ENCODE data around the gene KRTAP5-11. TPM values are rescaled to one million over a fixed set of nuclear protein-coding genes. Genes with fewer than 3 reads are reported as not detected.

Gene KRTAP5-11
- total and polyA plus RNA-seq, 2 of the 8 experiments (the other 6 are each of a cell fraction or from before 2014, with no cell fraction given): not detected

GRCh38 chr11:71581826-71582225 lies 849 bp downstream of the KRTAP5-11 start:
- FAIRE-seq: no peak
- Histone ChIP-seq H4K8ac (ENCODE audit: extremely low read depth, insufficient read depth, low read length) (no peak overlapping the region; the same call in 1 of the 2 replicates), H2BK120ac (replicated peaks; ENCODE audit: low read depth, low read length) (no peak overlapping the region), H2BK15ac (ENCODE audit: low read length) (no peak overlapping the region), H3K4me3 (ENCODE audit: extremely low read depth in 1 of 4, insufficient read depth in 2 of 4, low read depth in 3 of 4, low read length in 4 of 4) (no peak overlapping the region), H3K79me1 (ENCODE audit: low read depth, low read length) (no peaks in the 10 kb centered on the region), H3K36me3 (ENCODE audit: control insufficient read depth in 2 of 4, insufficient read depth in 4 of 4, low read length in 3 of 4) (no peaks in the 10 kb centered on the region), H3K9me3 (ENCODE audit: insufficient read depth in 2 of 2, low read depth in 1 of 2, low read length in 1 of 2) (no peaks in the 10 kb centered on the region), H3K27ac (ENCODE audit: low read depth, low read length) (no peak overlapping the region), H4K5ac (ENCODE audit: insufficient read length, low read depth, low read length) (no peak overlapping the region), H3K27me3 (replicated peaks in 1 of 4; ENCODE audit: control insufficient read depth in 3 of 4, extremely low read depth in 1 of 4, insufficient read depth in 3 of 4, low read length in 3 of 4) (peaks cover 0 to 5% (median 1%) of the 10 kb centered on the region in 4 experiments; a peak in 2 of 7 replicates), H3K56ac (replicated peaks; ENCODE audit: insufficient read length, low read depth, low read length) (no peak overlapping the region), H3K18ac (ENCODE audit: extremely low read depth, low read length) (no peak overlapping the region), H3K23ac (ENCODE audit: insufficient read length) (no peak overlapping the region), H2BK20ac (ENCODE audit: low read length) (no peak overlapping the region; the same call in 1 of the 2 replicates), H2AFZ (ENCODE audit: low read length) (no peak overlapping the region), H3K4me2 (ENCODE audit: insufficient read depth in 1 of 2, low read depth in 2 of 2, low read length in 2 of 2) (no peak overlapping the region), H3K4ac (replicated peaks; ENCODE audit: insufficient read length, low read depth, low read length) (no peak overlapping the region), H2BK5ac (ENCODE audit: low read depth, low read length) (no peak overlapping the region), H3K23me2 (ENCODE audit: low read depth, low read length) (peaks cover 5% of the 10 kb centered on the region; the same call in 1 of the 2 replicates), H2BK12ac (ENCODE audit: low read depth, low read length) (no peak overlapping the region), H3K14ac (ENCODE audit: insufficient read length) (no peak overlapping the region), H3K9ac (replicated peaks in 1 of 4; ENCODE audit: extremely low read depth in 1 of 4, low read depth in 3 of 4, low read length in 3 of 4) (no peak overlapping the region), H3K79me2 (ENCODE audit: control insufficient read depth in 1 of 2, insufficient read depth in 2 of 2, low read length in 2 of 2) (no peaks in the 10 kb centered on the region; a peak in 1 of 4 replicates), H4K91ac (replicated peaks; ENCODE audit: insufficient read length, low read length) (no peak overlapping the region), H2AK5ac (ENCODE audit: low read depth, low read length) (no peak overlapping the region), H3K4me1 (replicated peaks in 1 of 4; ENCODE audit: control insufficient read depth in 3 of 4, insufficient read depth in 4 of 4, low read length in 3 of 4) (peaks cover 0 to 3% (median 3%) of the 10 kb centered on the region in 4 experiments; a peak in 4 of 7 replicates), H4K20me1 (replicated peaks in 1 of 2; ENCODE audit: control insufficient read depth in 1 of 2, insufficient read depth in 2 of 2, low read length in 2 of 2) (peaks cover 0 to 5% of the 10 kb centered on the region in 2 experiments)
- CTCF ChIA-PET (ENCODE audit: partially characterized antibody): interaction anchor here (1.1 to 2.5 kb wide), 4 partner anchors 10 to 135 kb away, joined by 3 to 11 read pairs (median 4); partner anchors contain the start of gene KRTAP5-10
- no peak for DNase-seq (ENCODE audit: low read depth in 1 of 2, low spot score in 2 of 2)
- 87% methylated on average over 4 of the region's 4 CpGs; no CpG with 5 or more reads in 1 of the 2 experiments for WGBS, 2 experiments (ENCODE audit: extremely low coverage in 1 of 2, insufficient coverage in 1 of 2, insufficient read length in 1 of 2, insufficient replicate concordance in 2 of 2, low coverage in 1 of 2, low lambda C conversion rate in 2 of 2, missing lambda C conversion rate in 1 of 2)
- POLR2A ChIA-PET (ENCODE audit: partially characterized antibody): no interaction called here
- TF ChIP-seq CTBP2 (IDR thresholded peaks at IDR 0.05; ENCODE audit: borderline replicate concordance, insufficient read depth, insufficient read length, low read length): no peak

Measured in H1 (cell line).